Omental fat pad (tissue), 4 donors: ENCODE results near the gene NISCH. TPM values are rescaled to one million over a fixed set of nuclear protein-coding genes. Genes with fewer than 3 reads are reported as not detected.

Source experiments
- ATAC-seq: fragments of 150-250 bp; one replicate; pipeline ENCODE4 v1.9.1; 2016; ENCODE audit warnings: mild to moderate bottlenecking, moderate library complexity; ENCODE audit not compliant: low FRiP score
- DNase-seq: peaks from one replicate; pipeline ENCODE4 v3.0.0-alpha.2; 2019; ENCODE audit warnings: low spot score
- CTCF ChIP-seq, 3 donors: fragments of 450-650 bp; IDR thresholded peaks; one replicate each; pipeline ENCODE4 v1.5.1; 2016 to 2017; ENCODE audit warnings: antibody characterized with exemption in 3 of 3, mild to moderate bottlenecking in 3 of 3, moderate library complexity in 2 of 3
- total RNA-seq, 4 donors: library from RNA; depleted of rRNA; stranded (reverse); fragments of >200 nt; gene quantifications; one replicate each; pipeline ENCODE4 v1.1.0, GENCODE V29; 2016

NISCH gene
- total RNA-seq, 4 donors from 2014 or later, result 59.8 to 82.3 (median 68.5) TPM

- TF ChIP-seq CTCF (IDR thresholded peaks at IDR 0.05), result no peak
- DNase-seq, result no peak
- no peak for ATAC-seq
Observed at GRCh38 chr3:52501046-52501445, 45.6 kb downstream of the NISCH start.

GRCh38 chr3:52502001-52502400, 46.6 kb downstream of the NISCH start:
- no peak for ATAC-seq
- no peak for DNase-seq
- no peak for TF ChIP-seq CTCF (IDR thresholded peaks at IDR 0.05)

DNA sequence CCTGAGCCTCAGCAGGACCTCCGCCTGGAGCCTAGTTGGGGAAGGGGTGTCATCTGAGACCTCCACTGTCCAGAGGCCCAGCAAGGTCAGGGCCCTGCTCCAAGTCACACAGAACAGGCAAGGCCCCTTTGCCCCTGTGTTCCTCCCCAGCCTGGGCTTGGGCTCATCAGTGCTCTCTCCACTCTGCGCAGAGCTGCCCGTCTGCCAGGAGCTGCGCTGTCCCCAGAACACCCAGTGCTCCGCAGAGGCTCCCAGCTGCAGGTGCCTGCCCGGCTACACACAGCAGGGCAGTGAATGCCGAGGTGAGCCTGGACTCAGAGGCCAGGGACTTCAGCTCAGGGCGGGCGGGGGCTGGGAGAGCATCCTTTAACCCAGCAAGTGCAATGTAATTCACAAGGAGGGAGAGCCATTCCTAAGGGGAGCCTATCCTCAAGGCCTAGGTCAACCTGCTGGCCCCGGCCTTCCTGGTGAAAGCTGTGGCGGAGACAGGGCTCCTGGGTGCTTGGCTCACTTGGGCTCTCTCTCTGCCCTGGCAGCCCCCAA, 47.5 kb downstream of the NISCH start:
- TF ChIP-seq CTCF (IDR thresholded peaks at IDR 0.05), result no peak
- ATAC-seq, result no peak

GRCh38 chr3:52503788-52504424, 48.5 kb downstream of the NISCH start:
- DNase-seq (no peak), ATAC-seq (no peak)
- no peak for TF ChIP-seq CTCF (IDR thresholded peaks at IDR 0.05)

More for the DNA sequence above, 47.5 kb downstream of the NISCH start:
- DNase-seq, result no peak

GRCh38 chr3:52504977-52505376, 49.6 kb downstream of the NISCH start:
- DNase-seq (no peak), ATAC-seq (no peak)
- TF ChIP-seq CTCF (IDR thresholded peaks at IDR 0.05), result no peak

GRCh38 chr3:52506266-52506966, 51.0 kb downstream of the NISCH start:
- ATAC-seq (no peak), DNase-seq (no peak)
- TF ChIP-seq CTCF (IDR thresholded peaks at IDR 0.05), result no peak

GRCh38 chr3:52507359-52507758, 52.0 kb downstream of the NISCH start:
- DNase-seq (no peak), ATAC-seq (no peak)
- TF ChIP-seq CTCF (IDR thresholded peaks at IDR 0.05), result no peak
